HUES6 (cell line): ENCODE results near the gene GNAQ.

Experiments
- H3K27ac ChIP-seq: 2 replicates; pipeline ENCODE4 v1.7.0; 2013; ENCODE audit warnings: low read depth, mild to moderate bottlenecking, low read length, inconsistent platforms
- H3K27me3 ChIP-seq: 2 replicates; pipeline ENCODE4 v1.6.1; 2013; ENCODE audit warnings: low read length; ENCODE audit not compliant: control insufficient read depth, insufficient read depth
- H3K36me3 ChIP-seq: 2 replicates; pipeline ENCODE4 v1.6.1; 2013; ENCODE audit warnings: low read length; ENCODE audit not compliant: control insufficient read depth, insufficient read depth
- H3K4me1 ChIP-seq: 2 replicates; pipeline ENCODE4 v1.6.1; 2013; ENCODE audit warnings: low read length; ENCODE audit not compliant: control insufficient read depth, insufficient read depth
- H3K4me3 ChIP-seq: 2 replicates; pipeline ENCODE4 v1.5.1; 2013; ENCODE audit warnings: low read depth, low read length
- H3K9ac ChIP-seq: one replicate; pipeline ENCODE4 v1.6.1; 2013; ENCODE audit warnings: mild to moderate bottlenecking, low read length
- H3K9me3 ChIP-seq: 2 replicates; pipeline ENCODE4 v1.6.1; 2013; ENCODE audit warnings: low read depth, low read length; ENCODE audit not compliant: control insufficient read depth, insufficient read depth

GNAQ gene

GRCh38 chr9:77974434-77974833, 57.2 kb downstream of the GNAQ start:
- Histone ChIP-seq H3K27me3 (no peaks in the 10 kb centered on the region), H3K4me3 (no peak overlapping the region), H3K27ac (no peak overlapping the region), H3K4me1 (peaks cover 27% of the 10 kb centered on the region), H3K9me3 (no peaks in the 10 kb centered on the region), H3K36me3 (no peaks in the 10 kb centered on the region), H3K9ac (no peak overlapping the region)

DNA sequence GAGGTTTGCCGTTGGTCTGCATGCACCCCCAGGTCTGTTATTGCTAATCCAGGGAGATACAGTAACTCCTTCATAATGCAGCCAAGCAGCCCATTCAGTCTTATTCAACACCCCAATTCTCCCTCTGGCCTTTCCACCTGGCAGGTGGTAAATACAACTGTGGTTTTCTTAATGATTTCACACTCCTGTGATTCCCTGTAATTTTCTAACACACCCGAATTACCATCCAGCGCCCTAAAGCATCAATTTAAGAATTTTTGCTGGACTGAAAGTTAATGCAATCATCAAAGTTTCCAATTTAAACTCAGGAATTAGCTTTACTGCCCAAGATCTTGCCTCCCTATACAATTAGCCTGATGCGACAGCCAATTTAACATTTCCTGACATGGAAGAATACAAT, 62.5 kb downstream of the GNAQ start:
- Histone ChIP-seq H3K27me3 (no peaks in the 10 kb centered on the region), H3K9ac (no peak overlapping the region), H3K27ac (no peak overlapping the region), H3K36me3 (no peaks in the 10 kb centered on the region), H3K4me1 (peaks cover 11% of the 10 kb centered on the region; the same call in 1 of the 2 replicates), H3K9me3 (no peaks in the 10 kb centered on the region), H3K4me3 (no peak overlapping the region)

- H3K9me3 ChIP-seq: no peaks in the 10 kb centered on the region
- H3K4me3 ChIP-seq: no peak overlapping the region
- no peaks in the 10 kb centered on the region for H3K36me3 ChIP-seq
- no peak overlapping the region for H3K27ac ChIP-seq
- no peaks in the 10 kb centered on the region for H3K27me3 ChIP-seq
- H3K4me1 ChIP-seq: peaks cover 11% of the 10 kb centered on the region; the same call in 1 of the 2 replicates
- H3K9ac ChIP-seq: no peak overlapping the region
These were observed 63.1 kb downstream of the GNAQ start for GRCh38 chr9:77968506-77968905.

DNA sequence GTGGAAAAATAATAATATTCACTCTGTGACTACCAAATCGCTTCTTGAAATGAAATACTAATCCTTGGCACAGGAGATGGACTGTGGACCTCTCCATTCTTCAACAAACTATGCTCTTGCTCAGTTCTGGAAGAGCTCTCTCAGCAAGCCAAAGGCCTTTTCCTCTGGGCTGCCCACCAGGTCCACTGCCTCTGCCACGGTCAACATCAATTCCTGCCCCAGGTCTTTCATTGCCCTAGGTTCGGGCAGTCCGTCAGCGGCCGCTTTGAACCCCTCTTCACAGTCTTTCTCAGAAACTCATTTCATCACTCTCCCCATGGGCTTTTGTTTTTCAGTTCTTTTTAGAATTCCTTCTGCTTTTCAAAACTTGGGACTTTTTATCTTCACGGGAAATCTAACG, 64.9 kb downstream of the GNAQ start:
- Histone ChIP-seq H3K9ac (no peak overlapping the region), H3K4me1 (peaks cover 18% of the 10 kb centered on the region), H3K4me3 (no peak overlapping the region), H3K36me3 (no peaks in the 10 kb centered on the region), H3K9me3 (no peaks in the 10 kb centered on the region), H3K27me3 (no peaks in the 10 kb centered on the region), H3K27ac (no peak overlapping the region)

DNA sequence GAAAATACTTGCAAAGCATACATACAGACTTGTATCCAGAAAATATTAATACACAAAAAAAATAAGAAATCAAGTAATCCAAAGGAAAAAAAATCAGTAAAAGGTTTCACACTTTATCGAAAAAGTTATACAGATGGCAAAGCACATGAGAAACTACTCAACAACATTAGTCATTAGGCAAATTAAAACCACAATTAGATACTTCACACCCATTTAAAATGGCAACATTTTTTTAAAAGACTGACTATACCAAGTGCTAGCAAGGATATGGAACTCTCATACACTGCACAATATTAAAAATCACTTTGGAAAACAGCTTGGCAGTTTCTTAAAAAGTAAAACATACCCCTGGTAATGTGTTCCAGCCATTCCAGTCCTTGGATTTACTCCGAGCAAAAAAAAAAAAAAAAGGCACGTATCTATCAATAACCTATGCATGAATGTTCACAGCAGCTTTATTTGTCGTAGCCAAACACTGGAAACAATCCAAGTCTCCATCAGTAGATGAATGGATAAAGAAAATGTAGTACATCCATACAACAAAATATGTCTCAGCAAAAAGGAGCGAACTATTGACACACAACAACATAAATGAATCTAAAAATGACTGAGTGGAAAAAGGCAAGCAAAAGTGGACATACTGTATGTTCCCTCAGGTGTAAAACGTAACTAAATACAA, 66.0 kb downstream of the GNAQ start:
- no peak overlapping the region for H3K4me3 ChIP-seq
- peaks cover 25% of the 10 kb centered on the region for H3K4me1 ChIP-seq
- H3K27ac ChIP-seq: no peak overlapping the region

DNA sequence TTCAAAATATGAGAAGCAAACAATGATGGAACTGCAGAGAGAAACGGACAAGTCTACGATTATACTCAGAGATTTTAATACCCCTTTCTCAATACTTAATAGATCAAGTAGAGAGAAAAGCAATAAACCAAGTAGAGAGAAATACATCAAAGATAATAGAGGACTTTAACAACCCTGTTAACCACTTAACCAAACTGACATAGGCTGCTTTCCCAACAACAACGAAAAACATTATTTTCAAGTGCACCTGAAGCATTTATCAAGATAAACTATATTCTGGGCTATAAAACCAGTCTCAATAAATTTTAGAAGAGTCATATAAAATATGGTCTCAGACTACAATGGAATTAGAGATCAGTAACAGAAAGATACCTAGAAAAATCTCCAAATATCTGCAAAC, 67.4 kb downstream of the GNAQ start:
- no peak overlapping the region for H3K4me3 ChIP-seq
- no peaks in the 10 kb centered on the region for H3K27me3 ChIP-seq
- H3K9me3 ChIP-seq: no peaks in the 10 kb centered on the region
- H3K9ac ChIP-seq: no peak overlapping the region
- H3K36me3 ChIP-seq: no peaks in the 10 kb centered on the region
- no peak overlapping the region for H3K27ac ChIP-seq
- H3K4me1 ChIP-seq: peaks cover 32% of the 10 kb centered on the region

More for the DNA sequence above, 66.0 kb downstream of the GNAQ start:
- Histone ChIP-seq H3K9me3 (no peaks in the 10 kb centered on the region), H3K9ac (no peak overlapping the region), H3K27me3 (no peaks in the 10 kb centered on the region), H3K36me3 (no peaks in the 10 kb centered on the region)

GRCh38 chr9:77961541-77961940, 70.1 kb downstream of the GNAQ start:
- Histone ChIP-seq H3K4me1 (peaks cover 42% of the 10 kb centered on the region), H3K9ac (no peak overlapping the region), H3K36me3 (no peaks in the 10 kb centered on the region), H3K9me3 (no peaks in the 10 kb centered on the region), H3K27ac (no peak overlapping the region), H3K27me3 (no peaks in the 10 kb centered on the region), H3K4me3 (no peak overlapping the region)

DNA sequence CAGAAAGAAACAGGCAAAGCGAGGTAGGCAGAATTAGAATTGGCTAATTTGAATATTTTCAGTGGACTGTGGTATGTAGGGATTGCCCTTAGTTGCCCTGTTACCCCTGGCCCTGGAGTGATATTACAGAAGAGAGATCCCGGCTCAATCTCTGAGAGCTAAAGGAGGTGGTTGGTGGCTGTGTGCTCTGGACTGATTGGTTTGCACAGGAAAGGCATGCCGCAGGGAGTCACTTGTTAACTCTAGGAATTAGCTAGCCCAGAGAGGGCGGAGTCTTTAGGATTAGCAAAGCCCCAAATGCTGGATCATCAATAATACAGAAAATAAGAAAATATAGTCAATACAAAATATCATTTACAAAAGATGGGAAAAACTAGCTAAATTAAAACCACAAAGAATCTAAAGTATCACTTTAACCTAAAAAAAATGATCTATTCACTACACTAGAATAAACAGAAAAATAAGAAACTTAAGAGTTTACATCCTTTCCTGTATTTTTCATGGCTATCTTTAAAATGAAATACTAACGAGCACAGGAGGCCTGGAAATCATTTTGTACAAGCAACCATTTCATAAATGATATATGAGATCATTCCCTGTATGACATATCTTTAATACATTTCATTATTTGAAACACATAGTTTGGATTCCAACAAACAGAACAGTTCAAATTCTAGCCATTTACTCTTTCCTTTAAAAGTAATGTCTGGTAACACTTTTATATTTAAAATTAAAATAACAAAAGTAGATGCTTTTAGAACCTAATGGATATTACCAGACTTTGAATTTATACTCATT, 71.1 kb downstream of the GNAQ start:
- Histone ChIP-seq H3K9ac (no peak overlapping the region), H3K9me3 (no peaks in the 10 kb centered on the region), H3K36me3 (no peaks in the 10 kb centered on the region), H3K4me1 (peaks cover 49% of the 10 kb centered on the region), H3K27ac (no peak overlapping the region), H3K27me3 (no peaks in the 10 kb centered on the region), H3K4me3 (no peak overlapping the region)

DNA sequence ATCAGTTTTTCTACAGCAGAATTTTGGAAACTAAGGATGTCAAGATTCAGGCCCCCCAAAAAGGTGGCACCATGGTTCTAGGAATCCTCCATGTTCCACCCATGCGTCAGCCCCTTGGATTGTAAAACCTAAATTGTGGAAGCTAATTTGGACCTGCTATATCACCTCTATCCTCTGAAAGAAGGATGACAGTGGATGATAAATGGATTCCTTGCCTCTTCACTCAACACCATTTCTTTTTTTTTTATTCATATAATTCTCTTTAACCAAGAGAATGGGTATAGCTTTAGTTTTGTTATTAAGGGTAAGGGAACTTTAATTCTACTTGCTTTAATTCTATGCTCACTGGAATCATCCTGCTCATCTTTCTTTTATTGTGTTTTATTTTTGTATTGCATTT, 71.8 kb downstream of the GNAQ start:
- H3K4me1 ChIP-seq: peaks cover 50% of the 10 kb centered on the region
- H3K36me3 ChIP-seq: no peaks in the 10 kb centered on the region
- H3K4me3 ChIP-seq: no peak overlapping the region
- H3K9me3 ChIP-seq: no peaks in the 10 kb centered on the region
- no peaks in the 10 kb centered on the region for H3K27me3 ChIP-seq
- H3K27ac ChIP-seq: no peak overlapping the region
- no peak overlapping the region for H3K9ac ChIP-seq

GRCh38 chr9:77957652-77958051, 74.0 kb downstream of the GNAQ start:
- H3K9me3 ChIP-seq: no peaks in the 10 kb centered on the region
- no peak overlapping the region for H3K4me3 ChIP-seq
- H3K27me3 ChIP-seq: no peaks in the 10 kb centered on the region
- H3K4me1 ChIP-seq: peaks cover 58% of the 10 kb centered on the region
- no peaks in the 10 kb centered on the region for H3K36me3 ChIP-seq
- no peak overlapping the region for H3K27ac ChIP-seq
- H3K9ac ChIP-seq: no peak overlapping the region

DNA sequence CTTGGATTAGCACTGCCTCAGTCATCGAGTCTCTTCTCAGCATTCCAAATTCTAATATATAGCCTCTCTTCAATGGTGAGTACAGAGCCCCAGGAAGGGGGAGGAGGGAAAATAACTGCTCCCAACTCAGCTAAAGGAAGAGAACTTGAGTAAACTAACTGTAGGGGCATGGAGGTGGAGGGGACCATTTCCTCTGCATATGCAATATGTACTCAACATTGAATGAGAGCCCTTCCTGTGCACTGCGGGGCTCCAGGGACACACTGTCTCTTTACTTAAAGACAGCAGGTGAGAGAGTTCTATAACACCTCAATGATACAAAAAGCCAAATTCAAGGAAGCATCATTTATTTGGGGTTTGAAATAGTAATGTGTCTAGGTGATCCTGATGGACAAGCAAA, 75.1 kb downstream of the GNAQ start:
- Histone ChIP-seq H3K9me3 (no peaks in the 10 kb centered on the region), H3K27ac (no peak overlapping the region), H3K27me3 (no peaks in the 10 kb centered on the region), H3K4me3 (0 out of 2 replicates have a peak overlapping the region, but pooled peaks have one; percentile 11), H3K4me1 (peaks cover 50% of the 10 kb centered on the region), H3K9ac (no peak overlapping the region), H3K36me3 (no peaks in the 10 kb centered on the region)
